DMS 273 (cell line): ENCODE measurements around the gene E2F3.

ENCODE experiments used
- DNase-seq: peaks from one replicate; lab custom pipeline; 2025; ENCODE audit not compliant: unreplicated experiment; lab: John Stamatoyannopoulos, UW

The E2F3 gene

GRCh38 chr6:20401205-20402091 lies at the start of gene E2F3:
E2F3 (plus strand) TSS chr6:20401879; CDS start chr6:20402233, 354 bp downstream.
- DNase-seq, result peak; percentile 100

- DNase-seq, result no peak
Measured at GRCh38 chr6:20352346-20352745, 49.3 kb upstream of the E2F3 start.

GRCh38 chr6:20353134-20353533 lies 48.5 kb upstream of the E2F3 start:
- DNase-seq, result no peak

- DNase-seq, result no peak
Measured at GRCh38 chr6:20354366-20354765, 47.3 kb upstream of the E2F3 start.

- DNase-seq, result no peak
Measured at GRCh38 chr6:20360471-20361119, 41.1 kb upstream of the E2F3 start.

GRCh38 chr6:20362623-20363022 lies 39.1 kb upstream of the E2F3 start:
- DNase-seq, result no peak

GRCh38 chr6:20364327-20364726 lies 37.4 kb upstream of the E2F3 start:
- no peak for DNase-seq

GRCh38 chr6:20365456-20365855 lies 36.2 kb upstream of the E2F3 start:
- no peak for DNase-seq

- DNase-seq, result no peak
Measured at GRCh38 chr6:20366082-20366830, 35.4 kb upstream of the E2F3 start.

GRCh38 chr6:20367743-20368485 lies 33.8 kb upstream of the E2F3 start:
- DNase-seq, result no peak

GRCh38 chr6:20370393-20370792 lies 31.3 kb upstream of the E2F3 start:
- no peak for DNase-seq

GRCh38 chr6:20370801-20371200 lies 30.9 kb upstream of the E2F3 start:
- DNase-seq, result no peak

GRCh38 chr6:20375436-20375835 lies 26.2 kb upstream of the E2F3 start:
- DNase-seq, result no peak

- peak; percentile 87 for DNase-seq
Measured at GRCh38 chr6:20377623-20378265, 23.9 kb upstream of the E2F3 start.

- no peak for DNase-seq
Measured at GRCh38 chr6:20379231-20379630, 22.4 kb upstream of the E2F3 start.

- no peak for DNase-seq
Measured at GRCh38 chr6:20386218-20386617, 15.5 kb upstream of the E2F3 start.

- DNase-seq, result no peak
Measured at GRCh38 chr6:20389066-20389465, 12.6 kb upstream of the E2F3 start.

GRCh38 chr6:20393297-20393696 lies 8.4 kb upstream of the E2F3 start:
- no peak for DNase-seq

- DNase-seq, result no peak
Measured at GRCh38 chr6:20399518-20399917, 2.2 kb upstream of the E2F3 start.

- DNase-seq, result peak; percentile 77
Measured at GRCh38 chr6:20400456-20401204, 1.0 kb upstream of the E2F3 start.
